ENCODE results near the gene TAS1R2. TPM values are rescaled to one million over a fixed set of nuclear protein-coding genes. Genes with fewer than 3 reads are reported as not detected.
"Not testable (repeated sequence)": the region's sequence is repeated elsewhere in the genome, so short reads cannot be mapped to it uniquely, and the experiment has no call there.

TAS1R2 gene
- total and polyA plus RNA-seq, 10 donors, result not detected

DNA sequence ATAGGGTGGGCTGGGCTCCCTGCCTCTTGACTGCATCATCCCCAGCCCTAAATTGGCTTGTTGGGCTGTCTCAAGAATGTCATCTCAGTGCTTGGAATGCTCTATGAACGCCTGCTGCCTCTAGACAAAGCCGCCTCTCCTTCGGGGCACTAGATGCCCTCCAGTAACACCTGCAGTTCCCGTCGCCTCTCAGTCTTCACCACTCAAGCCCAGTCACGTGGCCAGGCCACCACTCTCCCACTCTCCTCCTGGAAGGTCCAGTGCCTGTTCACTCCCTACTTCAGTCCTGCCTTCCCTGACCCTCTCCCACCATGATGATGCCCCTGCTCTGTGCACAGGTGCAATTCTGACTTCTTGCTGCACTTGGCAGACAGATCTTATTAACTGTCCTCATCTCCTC is 7.0 kb downstream of the TAS1R2 start:
- H3K4me1 ChIP-seq, result no peaks in the 10 kb centered on the region
- no peak overlapping the region for H3K27ac ChIP-seq
- intact Hi-C loops (cut with DNase I; ENCODE audit: low total_unique reads), result no loop called here
- no peaks in the 10 kb centered on the region for H3K9me3 ChIP-seq
- H3K36me3 ChIP-seq, result no peaks in the 10 kb centered on the region
- DNase-seq, result no peak
- 52 to 76% (median 59%) methylated on average over 5 to 6 of the region's 6 CpGs for WGBS, 5 donors
- no peak for TF ChIP-seq POLR2A (IDR thresholded peaks at IDR 0.05)
- no peak overlapping the region for H3K4me3 ChIP-seq
- H3K27me3 ChIP-seq (replicated peaks in 1 of 7), result peaks cover 0 to 24% (median 3%) of the 10 kb centered on the region in 7 donors

DNA sequence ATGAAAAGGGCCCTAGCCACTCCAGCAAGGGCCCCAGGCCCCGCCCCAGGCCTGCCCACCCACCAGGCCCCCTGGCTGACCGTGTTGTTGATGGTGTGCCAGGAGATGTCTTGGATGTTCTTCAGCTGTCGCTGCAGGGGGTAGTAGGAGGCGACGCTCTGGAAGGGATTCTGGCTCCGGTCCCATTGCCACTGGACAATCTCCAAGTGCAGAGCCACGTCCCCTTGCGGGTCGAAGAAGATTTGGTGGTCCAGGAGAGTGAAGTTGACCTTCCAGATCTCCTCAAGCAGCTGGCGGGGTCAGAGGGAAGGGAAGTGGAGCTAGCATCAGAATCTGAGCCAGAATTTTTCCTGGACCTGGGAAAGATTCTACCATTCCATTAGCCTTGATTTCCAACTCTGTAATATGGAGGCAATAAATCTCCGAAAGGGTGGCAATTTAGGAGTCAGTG is 10.2 kb downstream of the TAS1R2 start:
- WGBS, 5 donors, result 61 to 71% (median 64%) methylated on average over 11 of the region's 11 CpGs
- TF ChIP-seq, protein P1, sequence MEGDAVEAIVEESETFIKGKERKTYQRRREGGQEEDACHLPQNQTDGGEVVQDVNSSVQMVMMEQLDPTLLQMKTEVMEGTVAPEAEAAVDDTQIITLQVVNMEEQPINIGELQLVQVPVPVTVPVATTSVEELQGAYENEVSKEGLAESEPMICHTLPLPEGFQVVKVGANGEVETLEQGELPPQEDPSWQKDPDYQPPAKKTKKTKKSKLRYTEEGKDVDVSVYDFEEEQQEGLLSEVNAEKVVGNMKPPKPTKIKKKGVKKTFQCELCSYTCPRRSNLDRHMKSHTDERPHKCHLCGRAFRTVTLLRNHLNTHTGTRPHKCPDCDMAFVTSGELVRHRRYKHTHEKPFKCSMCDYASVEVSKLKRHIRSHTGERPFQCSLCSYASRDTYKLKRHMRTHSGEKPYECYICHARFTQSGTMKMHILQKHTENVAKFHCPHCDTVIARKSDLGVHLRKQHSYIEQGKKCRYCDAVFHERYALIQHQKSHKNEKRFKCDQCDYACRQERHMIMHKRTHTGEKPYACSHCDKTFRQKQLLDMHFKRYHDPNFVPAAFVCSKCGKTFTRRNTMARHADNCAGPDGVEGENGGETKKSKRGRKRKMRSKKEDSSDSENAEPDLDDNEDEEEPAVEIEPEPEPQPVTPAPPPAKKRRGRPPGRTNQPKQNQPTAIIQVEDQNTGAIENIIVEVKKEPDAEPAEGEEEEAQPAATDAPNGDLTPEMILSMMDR (IDR thresholded peaks at IDR 0.05 in 8 of 11, conservative IDR thresholded peaks at IDR 0.05 in 3 of 11), result no peak
- no peak for TF ChIP-seq POLR2A (IDR thresholded peaks at IDR 0.05)
- TF ChIP-seq POLR2AphosphoS5 (IDR thresholded peaks at IDR 0.05), result peak; percentile 59 to 66 (median 65)
- Histone ChIP-seq H3K4me3 (no peak overlapping the region), H3K27me3 (replicated peaks in 1 of 7) (peaks cover 0 to 13% (median 3%) of the 10 kb centered on the region in 7 donors), H3K27ac (peak overlapping the region in 3 of 8 donors; percentile 17 to 38 (median 33)), H3K36me3 (no peaks in the 10 kb centered on the region), H3K4me1 (no peaks in the 10 kb centered on the region), H3K9me3 (peaks cover 0 to 9% (median 6%) of the 10 kb centered on the region in 8 donors)
- no peak for DNase-seq
- intact Hi-C loops (cut with DNase I; ENCODE audit: low total_unique reads), result no loop called here

DNA sequence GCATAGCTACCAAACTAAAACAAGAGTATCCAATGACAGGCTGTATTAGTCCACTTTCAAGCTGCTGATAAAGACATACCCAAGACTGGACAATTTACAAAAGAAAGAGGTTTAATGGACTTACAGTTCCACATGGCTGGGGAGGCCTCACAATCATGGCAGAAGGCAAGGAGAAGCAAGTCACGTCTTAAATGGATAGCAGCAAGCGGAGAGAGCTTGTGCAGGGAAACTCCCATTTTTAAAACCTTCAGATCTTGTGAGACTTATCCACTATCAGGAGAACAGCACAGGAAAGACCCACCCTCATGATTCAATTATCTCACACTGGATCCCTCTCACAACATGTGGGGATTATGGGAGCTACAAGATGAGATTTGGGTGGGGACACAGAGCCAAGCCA is 11.7 kb downstream of the TAS1R2 start:
- H3K27me3 ChIP-seq (replicated peaks in 1 of 7); DNase-seq; H3K4me1 ChIP-seq; intact Hi-C loops (cut with DNase I; ENCODE audit: low total_unique reads); H3K4me3 ChIP-seq; H3K27ac ChIP-seq; H3K36me3 ChIP-seq: not testable (repeated sequence)
- WGBS, 5 donors, result 62 to 89% (median 88%) methylated on average over 2 of the region's 2 CpGs
- H3K9me3 ChIP-seq, result peaks cover 0 to 11% (median 7%) of the 10 kb centered on the region in 8 donors

DNA sequence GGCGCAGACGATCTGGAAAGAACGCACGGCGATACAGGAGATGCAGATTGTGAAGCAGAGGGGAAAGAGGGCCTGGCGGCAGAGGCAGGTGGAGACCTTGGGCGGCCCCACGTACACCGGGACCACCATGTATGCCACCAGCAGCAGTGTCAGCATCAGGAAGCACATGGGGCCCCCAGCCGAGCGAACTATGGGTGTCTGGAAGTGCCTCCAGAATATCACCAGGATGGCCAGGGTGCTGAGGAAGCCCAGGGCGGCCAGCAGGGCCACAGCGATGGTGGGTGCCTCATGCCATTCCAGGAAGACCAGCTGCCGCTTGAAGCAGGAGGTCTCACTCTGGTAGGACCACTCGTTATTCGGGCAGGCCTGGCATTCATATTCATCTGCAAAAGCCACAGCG is 19.3 kb downstream of the TAS1R2 start:
- intact Hi-C loops (cut with DNase I; ENCODE audit: low total_unique reads), result no loop called here
- Histone ChIP-seq H3K27ac (no peak overlapping the region), H3K27me3 (replicated peaks in 1 of 7) (peaks cover 0 to 46% (median 0%) of the 10 kb centered on the region in 7 donors), H3K4me1 (no peaks in the 10 kb centered on the region), H3K4me3 (no peak overlapping the region), H3K36me3 (no peaks in the 10 kb centered on the region), H3K9me3 (peaks cover 0 to 20% (median 7%) of the 10 kb centered on the region in 8 donors)
- TF ChIP-seq POLR2AphosphoS5 (IDR thresholded peaks at IDR 0.05) (no peak), POLR2A (IDR thresholded peaks at IDR 0.05) (no peak)
- TF ChIP-seq, protein P1 (IDR thresholded peaks at IDR 0.05 in 8 of 11, conservative IDR thresholded peaks at IDR 0.05 in 3 of 11), result no peak
- WGBS, 5 donors, result 90 to 94% (median 93%) methylated on average over 12 to 17 of the region's 17 CpGs
- DNase-seq, result no peak

DNA sequence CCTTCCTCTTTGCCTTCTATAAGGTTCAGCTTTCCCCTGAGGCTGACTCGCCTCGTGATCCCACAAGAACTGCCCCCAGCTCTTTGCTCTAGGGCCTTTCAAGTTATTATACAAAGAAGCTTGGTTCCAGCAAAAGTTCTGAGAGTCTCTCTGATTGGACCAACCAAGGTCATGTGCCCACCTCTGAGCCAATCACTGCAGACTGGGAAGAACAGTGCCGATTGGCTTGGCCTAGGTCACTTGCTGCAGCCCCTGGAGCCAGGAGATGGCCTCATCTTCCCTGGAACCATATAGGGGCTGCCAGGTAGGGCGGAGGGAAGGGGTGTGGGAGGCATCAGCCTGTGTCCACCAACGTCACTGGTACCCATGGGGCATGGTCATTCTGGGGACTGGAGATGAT is 22.8 kb downstream of the TAS1R2 start:
- Histone ChIP-seq H3K9me3 (peaks cover 0 to 16% (median 3%) of the 10 kb centered on the region in 8 donors), H3K4me3 (no peak overlapping the region), H3K36me3 (no peaks in the 10 kb centered on the region), H3K4me1 (no peaks in the 10 kb centered on the region), H3K27me3 (replicated peaks in 1 of 7) (peaks cover 0 to 72% (median 0%) of the 10 kb centered on the region in 7 donors), H3K27ac (no peak overlapping the region)
- TF ChIP-seq, protein P1 (IDR thresholded peaks at IDR 0.05 in 8 of 11, conservative IDR thresholded peaks at IDR 0.05 in 3 of 11), result no peak
- TF ChIP-seq POLR2A (IDR thresholded peaks at IDR 0.05) (no peak), POLR2AphosphoS5 (IDR thresholded peaks at IDR 0.05) (no peak)
- 68 to 84% (median 78%) methylated on average over 4 to 5 of the region's 5 CpGs for WGBS, 5 donors
- peak; percentile 29 for DNase-seq
- intact Hi-C loops (cut with DNase I; ENCODE audit: low total_unique reads), result no loop called here

DNA sequence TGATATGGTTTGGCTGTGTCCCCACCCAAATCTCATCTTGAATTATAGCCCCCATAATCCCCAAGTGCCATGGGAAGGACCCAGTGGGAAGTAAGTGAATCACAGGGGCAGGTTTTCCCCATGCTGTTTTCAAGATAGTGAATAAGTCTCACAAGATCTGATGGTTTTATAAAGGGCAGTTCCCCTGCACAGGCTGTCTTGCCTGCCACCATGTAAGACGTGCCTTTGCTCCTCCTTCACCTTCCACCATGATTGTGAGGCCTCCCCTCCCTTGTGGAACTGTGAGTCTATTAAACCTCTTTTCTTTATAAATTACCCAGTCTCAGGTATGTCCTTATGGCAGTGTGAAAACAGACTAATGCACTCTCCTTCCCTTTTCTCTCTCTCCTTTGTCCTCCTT is 27.1 kb downstream of the TAS1R2 start:
- DNase-seq; H3K4me3 ChIP-seq; H3K4me1 ChIP-seq; H3K36me3 ChIP-seq; H3K27ac ChIP-seq; intact Hi-C loops (cut with DNase I; ENCODE audit: low total_unique reads): not testable (repeated sequence)
- WGBS, 5 donors, result 19 to 58% (median 41%) methylated on average over 1 of the region's 1 CpG
- peaks cover 0 to 42% (median 8%) of the 10 kb centered on the region in 8 donors for H3K9me3 ChIP-seq
- peaks cover 0 to 54% (median 0%) of the 10 kb centered on the region in 7 donors for H3K27me3 ChIP-seq (replicated peaks in 1 of 7)
